Measurements from ENCODE around the gene TRPM7.

DNA sequence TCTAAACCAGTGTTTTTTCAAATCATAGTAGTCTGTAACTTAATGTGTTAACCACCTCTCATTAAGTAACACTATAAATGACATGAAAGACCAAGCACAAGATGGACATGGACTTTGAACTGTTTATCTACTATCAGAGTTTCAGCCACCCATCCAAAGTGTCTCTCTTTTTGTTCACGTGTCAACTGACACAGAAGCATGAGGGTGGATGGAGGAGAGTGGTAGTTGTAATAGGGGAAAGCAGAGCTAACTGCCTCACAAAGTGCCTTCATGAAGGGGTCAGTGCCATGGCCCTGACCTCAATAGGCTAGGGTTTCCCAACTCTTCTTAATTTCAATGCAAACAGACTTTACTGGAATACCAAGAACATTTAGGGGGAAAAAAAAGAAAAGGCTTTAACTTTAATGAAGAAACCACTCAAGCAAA is 32.1 kb upstream of the TRPM7 start:
- TF ChIP-seq, protein P1, sequence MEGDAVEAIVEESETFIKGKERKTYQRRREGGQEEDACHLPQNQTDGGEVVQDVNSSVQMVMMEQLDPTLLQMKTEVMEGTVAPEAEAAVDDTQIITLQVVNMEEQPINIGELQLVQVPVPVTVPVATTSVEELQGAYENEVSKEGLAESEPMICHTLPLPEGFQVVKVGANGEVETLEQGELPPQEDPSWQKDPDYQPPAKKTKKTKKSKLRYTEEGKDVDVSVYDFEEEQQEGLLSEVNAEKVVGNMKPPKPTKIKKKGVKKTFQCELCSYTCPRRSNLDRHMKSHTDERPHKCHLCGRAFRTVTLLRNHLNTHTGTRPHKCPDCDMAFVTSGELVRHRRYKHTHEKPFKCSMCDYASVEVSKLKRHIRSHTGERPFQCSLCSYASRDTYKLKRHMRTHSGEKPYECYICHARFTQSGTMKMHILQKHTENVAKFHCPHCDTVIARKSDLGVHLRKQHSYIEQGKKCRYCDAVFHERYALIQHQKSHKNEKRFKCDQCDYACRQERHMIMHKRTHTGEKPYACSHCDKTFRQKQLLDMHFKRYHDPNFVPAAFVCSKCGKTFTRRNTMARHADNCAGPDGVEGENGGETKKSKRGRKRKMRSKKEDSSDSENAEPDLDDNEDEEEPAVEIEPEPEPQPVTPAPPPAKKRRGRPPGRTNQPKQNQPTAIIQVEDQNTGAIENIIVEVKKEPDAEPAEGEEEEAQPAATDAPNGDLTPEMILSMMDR (IDR thresholded peaks at IDR 0.05 in 4 of 5, conservative IDR thresholded peaks at IDR 0.05 in 1 of 5) = no peak
- no peak for TF ChIP-seq POLR2A (IDR thresholded peaks at IDR 0.05)

All from gastrocnemius medialis (tissue), 4 donors.